Fibroblast of pulmonary artery (primary cell): ENCODE results near the gene ZFP90.

Experiments used
- DNase-seq: peaks from one replicate; pipeline ENCODE4 v3.0.0-alpha.2; 2010; ENCODE audit warnings: low read depth
- H3K4me3 ChIP-seq: replicated peaks from 2 replicates; pipeline ENCODE4 v1.5.1; 2011; ENCODE audit warnings: low read depth, mild to moderate bottlenecking, control low read depth, low read length, moderate library complexity
- TF ChIP-seq, protein P1 (sequence below): IDR thresholded peaks from 2 replicates; pipeline ENCODE4 v1.5.1; 2011; ENCODE audit warnings: mild to moderate bottlenecking, control low read depth, low read length, inconsistent platforms; ENCODE audit errors: missing control alignments

ZFP90 gene

DNA sequence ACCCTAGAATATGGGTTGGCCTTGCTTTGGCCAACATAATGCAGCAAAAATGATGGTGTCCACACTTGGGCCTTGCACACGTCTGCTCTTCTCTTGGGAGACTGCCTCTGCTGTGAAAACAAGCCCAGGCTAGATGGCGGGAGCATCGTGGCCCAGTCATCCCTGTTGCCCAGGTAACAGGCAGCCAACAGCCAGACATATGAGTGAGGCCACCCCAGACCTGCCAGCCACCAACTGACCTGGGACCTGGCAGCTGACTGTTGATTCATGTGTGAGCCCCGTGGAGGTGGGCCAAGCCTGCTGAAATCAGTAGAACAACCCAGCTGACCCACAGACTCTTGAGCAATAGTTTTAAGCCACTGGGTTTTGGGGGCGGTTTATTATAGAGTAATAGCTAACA is 66.7 kb downstream of the ZFP90 start:
- DNase-seq = no peak
- TF ChIP-seq, protein P1, sequence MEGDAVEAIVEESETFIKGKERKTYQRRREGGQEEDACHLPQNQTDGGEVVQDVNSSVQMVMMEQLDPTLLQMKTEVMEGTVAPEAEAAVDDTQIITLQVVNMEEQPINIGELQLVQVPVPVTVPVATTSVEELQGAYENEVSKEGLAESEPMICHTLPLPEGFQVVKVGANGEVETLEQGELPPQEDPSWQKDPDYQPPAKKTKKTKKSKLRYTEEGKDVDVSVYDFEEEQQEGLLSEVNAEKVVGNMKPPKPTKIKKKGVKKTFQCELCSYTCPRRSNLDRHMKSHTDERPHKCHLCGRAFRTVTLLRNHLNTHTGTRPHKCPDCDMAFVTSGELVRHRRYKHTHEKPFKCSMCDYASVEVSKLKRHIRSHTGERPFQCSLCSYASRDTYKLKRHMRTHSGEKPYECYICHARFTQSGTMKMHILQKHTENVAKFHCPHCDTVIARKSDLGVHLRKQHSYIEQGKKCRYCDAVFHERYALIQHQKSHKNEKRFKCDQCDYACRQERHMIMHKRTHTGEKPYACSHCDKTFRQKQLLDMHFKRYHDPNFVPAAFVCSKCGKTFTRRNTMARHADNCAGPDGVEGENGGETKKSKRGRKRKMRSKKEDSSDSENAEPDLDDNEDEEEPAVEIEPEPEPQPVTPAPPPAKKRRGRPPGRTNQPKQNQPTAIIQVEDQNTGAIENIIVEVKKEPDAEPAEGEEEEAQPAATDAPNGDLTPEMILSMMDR = no peak
- no peak overlapping the region for H3K4me3 ChIP-seq

GRCh38 chr16:68607443-68607842 is 68.4 kb downstream of the ZFP90 start:
- no peak for DNase-seq
- TF ChIP-seq, protein P1 = no peak
- H3K4me3 ChIP-seq = no peak overlapping the region

DNA sequence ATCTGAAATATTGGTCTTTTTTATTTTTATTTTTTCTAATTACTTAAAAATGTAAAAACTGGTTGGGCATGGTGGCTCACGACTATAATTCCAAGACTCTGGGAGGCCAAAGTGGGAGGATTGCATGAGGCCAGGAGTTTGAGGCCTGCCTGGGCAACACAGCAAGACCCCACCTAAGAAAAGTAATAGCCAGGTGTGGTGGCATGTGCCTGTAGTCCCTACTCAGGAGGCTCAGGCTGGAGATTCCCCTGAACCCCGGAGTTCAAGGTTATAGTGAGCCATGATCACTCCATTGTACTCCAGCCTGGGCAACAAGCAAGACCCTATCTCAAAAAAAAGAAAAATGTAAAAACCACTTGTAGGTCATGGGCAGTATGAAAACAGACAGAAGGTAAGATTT is 69.2 kb downstream of the ZFP90 start:
- no peak for DNase-seq
- TF ChIP-seq, protein P1 = no peak
- H3K4me3 ChIP-seq = no peak overlapping the region

DNA sequence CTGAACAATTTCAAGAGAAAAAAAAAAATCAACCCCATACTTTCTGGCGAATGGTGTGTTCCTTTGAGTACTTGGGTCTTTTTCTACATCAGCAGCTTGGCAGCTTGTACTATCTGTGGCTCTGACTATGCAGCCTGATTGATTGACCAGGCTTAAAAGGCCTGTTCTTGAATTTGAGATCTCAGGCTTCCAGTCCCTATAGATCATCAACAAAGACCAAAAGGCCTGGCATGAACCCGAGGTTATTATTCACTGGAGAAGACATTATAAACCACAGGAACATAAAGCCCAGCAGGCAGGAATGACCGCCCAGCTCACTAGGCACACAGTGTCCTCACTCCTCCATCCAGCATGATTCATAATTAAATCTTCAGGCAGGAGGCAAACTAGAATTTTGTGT is 73.9 kb downstream of the ZFP90 start:
- TF ChIP-seq, protein P1 = no peak
- H3K4me3 ChIP-seq = no peak overlapping the region
- no peak for DNase-seq

DNA sequence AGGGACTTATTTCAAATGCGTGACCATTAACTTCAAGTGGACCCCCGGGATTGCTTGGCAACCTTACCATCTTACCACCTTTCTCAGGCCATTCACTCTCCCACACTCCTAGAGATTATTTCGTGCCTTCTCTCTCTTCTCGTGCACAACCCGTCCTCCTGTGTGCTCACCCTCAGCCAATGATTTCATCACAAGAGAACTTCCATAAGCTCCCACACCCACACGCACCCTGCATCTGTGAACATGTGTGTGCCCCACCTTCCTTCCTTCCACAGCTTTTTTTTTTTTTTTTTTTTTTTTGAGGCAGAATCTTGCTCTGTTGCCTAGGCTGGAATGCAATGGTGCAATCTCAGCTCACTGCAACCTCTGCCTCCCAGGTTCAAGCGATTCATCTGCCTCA is 78.6 kb downstream of the ZFP90 start:
- DNase-seq = no peak
- TF ChIP-seq, protein P1 = no peak
- H3K4me3 ChIP-seq = no peak overlapping the region
